HG02610 (cell line): ENCODE measurements around the gene CTAG2.
"Not testable (repeated sequence)": the region's sequence is repeated elsewhere in the genome, so short reads cannot be mapped to it uniquely, and the experiment has no call there.

Experiments used
- ATAC-seq: cut with Tn5 transposase; IDR thresholded peaks from one replicate; pipeline ENCODE4 v1.9.1; 2021; ENCODE audit warnings: mild to moderate bottlenecking, moderate library complexity; ENCODE audit not compliant: unreplicated experiment

CTAG2 gene

DNA sequence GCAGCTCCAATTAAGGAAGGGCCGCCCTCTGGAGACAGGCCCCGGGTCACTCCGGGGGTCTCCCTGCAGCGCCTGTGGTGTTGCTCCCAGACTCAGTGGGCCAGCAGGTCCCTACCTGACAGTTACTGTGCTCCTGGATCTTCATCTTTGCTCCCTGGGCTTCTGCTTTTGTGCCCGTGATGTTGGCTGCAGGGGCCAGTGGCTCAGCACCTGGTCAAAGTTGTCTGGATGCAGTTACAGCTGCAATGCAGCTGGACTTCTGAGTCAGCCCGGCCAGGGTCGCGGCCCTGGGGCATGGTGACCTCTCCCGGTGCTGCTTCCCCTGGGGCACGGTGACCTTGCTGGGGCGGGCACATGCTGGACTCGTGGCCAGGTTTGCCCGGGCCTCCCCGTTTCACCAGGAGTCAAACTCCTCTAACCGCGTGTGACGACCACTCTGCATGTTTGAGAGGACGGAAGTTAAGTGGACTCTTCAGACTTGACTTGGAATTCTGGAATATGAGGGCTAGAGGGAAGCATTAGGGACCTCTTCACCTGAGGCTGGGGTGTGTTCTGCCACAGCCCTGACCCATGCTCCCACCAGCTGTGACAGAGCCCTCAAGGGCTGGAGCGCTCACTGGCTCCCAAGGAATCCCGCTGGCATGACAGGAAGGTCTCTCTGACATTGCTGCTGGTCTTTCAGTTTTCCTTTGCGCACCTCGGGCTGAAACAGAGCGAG, 3.7 kb downstream of the CTAG2 start:
- no peak for ATAC-seq

DNA sequence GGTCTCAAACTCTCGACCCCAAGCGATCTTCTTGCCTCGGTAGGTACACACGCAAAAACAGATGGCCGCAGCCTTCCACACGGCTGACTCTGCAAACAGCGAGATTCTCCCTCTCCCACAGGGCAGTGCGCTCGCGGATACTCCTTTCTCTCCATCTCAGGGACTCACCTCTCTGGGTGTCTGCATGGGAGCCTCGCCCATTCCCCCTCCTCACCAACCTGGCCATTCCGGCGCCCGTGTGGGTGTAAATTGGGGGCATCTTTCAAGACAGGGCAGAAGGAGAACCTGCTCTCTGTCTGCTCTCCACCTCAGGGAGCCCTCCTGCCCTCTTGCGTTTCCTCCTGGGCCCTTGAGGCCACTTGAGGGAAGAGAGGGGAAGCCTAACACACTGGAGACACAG, 4.4 kb downstream of the CTAG2 start:
- no peak for ATAC-seq

DNA sequence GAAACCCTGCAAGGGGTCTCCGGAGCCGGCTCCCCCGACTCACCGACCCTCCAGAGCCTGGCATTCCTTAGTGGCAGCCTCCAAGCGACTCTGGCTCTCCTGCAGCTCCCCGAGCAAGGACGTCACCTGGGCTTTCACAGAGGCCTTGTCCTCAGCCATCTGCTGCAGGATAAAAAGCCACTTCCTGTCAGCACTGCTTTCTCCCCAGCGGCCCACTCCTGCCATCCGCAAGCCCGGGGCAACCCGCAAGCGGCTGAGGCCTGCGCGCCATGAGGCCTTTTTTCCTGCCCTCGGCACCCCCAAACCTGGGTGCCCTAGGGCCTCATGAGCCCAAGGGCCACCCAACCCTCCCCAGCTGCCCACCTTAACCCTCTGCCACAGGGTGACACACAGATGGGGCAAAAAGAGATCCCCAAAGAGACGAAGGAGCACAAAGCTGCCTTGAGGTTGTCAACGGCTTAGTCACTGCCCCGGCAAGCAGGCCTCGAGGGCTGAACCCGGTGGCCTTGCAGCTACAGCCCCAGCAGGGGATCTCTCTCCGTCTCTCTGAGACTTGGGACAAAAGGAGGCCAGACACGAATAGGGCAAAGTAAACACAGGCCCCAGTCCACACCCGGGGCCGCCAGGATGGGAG, 7.5 kb downstream of the CTAG2 start:
- not testable (repeated sequence) for ATAC-seq

DNA sequence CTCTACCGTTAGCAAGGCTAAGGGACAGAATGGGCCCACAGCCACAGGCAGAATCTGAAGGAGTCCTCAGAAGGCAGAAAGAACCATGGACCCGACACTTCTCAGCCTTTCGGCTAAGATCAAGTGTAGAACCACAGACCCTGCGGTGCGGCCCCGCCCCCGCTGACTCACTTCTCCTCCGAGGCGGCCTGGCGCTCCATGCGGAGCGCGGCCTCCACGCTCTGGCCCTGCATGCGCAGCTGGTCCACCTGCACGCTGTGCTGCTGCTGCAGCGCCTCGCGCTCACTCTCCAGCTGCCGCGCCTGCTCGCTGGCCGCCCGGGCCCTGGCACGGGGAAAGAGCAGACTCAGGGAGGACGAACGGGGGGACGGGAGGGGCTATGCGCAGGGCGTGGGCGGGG, 9.7 kb downstream of the CTAG2 start:
- not testable (repeated sequence) for ATAC-seq

- not testable (repeated sequence) for ATAC-seq
Observed at GRCh38 chrX:154641740-154642139, 11.6 kb downstream of the CTAG2 start.

- ATAC-seq: not testable (repeated sequence)
Observed at GRCh38 chrX:154633661-154634060, 19.7 kb downstream of the CTAG2 start.

- ATAC-seq: not testable (repeated sequence)
Observed at GRCh38 chrX:154630949-154631348, 22.4 kb downstream of the CTAG2 start.

DNA sequence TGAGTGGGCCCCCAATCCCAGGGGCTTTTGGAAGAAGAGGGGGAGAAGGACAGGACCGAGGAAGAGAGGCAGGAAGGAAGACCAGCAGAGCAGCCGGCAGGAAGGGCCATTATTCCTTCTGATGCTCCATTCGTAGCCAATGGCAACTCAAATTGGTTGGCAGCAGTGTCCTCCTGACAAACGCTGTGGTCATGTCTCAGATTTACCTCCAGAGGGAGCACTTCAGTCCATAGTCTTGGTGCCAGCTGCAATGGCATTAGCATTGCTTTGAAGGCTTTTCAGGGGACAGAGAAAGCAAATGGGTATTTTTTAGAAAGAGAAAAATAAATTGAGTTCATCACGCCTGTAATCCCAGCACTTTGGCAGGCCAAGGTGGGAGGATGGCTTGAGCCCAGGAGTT, 24.4 kb downstream of the CTAG2 start:
- ATAC-seq: not testable (repeated sequence)

- not testable (repeated sequence) for ATAC-seq
Observed at GRCh38 chrX:154620767-154621414, 32.5 kb downstream of the CTAG2 start.

- not testable (repeated sequence) for ATAC-seq
Observed at GRCh38 chrX:154619182-154619581, 34.2 kb downstream of the CTAG2 start, which contains the start of gene CTAG1B. Gene CTAG1B (minus strand): TSS chrX:154619282. CDS start chrX:154619218, 64 bp downstream.

DNA sequence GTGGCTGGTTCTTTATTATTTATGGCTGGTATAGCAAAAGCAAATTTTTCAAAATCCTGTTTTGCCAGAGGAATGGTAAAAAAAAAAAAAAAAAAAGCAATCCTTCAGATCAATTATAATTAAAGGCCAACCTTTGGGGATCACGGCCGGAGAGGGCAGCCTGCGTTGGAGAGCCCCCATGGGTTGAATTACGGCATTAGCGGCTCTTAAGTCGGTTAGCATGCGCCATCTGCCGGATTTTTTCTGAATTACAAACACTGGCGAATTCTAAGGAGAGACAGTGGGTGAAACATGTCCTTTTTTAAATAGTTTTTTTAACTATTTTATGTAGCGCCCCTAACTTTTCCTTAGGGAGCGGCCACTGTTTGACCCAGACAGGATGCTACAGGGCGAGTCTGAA, 39.8 kb downstream of the CTAG2 start:
- ATAC-seq: not testable (repeated sequence)

- ATAC-seq: not testable (repeated sequence)
Observed at GRCh38 chrX:154611146-154611545, 42.2 kb downstream of the CTAG2 start.

GRCh38 chrX:154608823-154609222, 44.6 kb downstream of the CTAG2 start:
- ATAC-seq: not testable (repeated sequence)

- ATAC-seq: not testable (repeated sequence)
Observed at GRCh38 chrX:154607976-154608375, 45.4 kb downstream of the CTAG2 start.

DNA sequence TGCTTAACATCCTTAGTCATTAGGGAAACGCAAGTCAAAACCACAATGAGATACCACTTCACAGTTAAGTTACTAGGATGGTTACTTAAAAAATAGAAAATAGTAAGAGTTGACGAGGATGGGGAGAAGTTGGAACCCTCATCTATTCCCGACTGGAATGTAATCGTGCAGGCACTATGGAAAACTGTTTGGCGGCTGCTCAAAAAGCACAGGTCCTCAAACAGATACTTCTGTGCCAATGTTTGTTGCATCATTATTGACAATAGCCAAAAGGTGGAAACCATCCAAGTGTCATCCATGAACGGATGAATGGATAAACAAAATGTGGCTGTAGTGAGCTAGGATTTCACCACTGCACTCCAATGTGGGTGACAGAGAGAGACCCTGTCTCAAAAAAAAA, 46.0 kb downstream of the CTAG2 start:
- no peak for ATAC-seq

DNA sequence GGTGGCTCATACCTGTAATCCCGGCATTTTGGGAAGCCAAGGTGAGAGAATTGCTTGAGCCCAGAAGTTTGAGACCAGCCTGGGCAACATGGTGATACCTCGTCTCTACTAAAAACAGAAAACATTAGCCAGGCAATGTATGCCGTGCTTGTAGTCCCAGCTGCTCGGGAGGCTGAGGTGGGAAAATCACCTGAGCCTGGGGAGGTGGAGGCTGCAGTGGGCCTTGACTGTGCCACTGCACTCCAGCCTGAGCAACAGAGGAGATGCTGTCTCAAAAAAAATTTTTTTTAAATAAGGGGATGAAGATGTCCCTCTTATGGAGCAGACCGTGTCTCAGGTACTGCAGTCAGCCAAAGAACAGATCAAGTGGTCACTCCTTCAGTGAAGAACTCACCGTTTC, 47.8 kb downstream of the CTAG2 start:
- ATAC-seq: no peak

DNA sequence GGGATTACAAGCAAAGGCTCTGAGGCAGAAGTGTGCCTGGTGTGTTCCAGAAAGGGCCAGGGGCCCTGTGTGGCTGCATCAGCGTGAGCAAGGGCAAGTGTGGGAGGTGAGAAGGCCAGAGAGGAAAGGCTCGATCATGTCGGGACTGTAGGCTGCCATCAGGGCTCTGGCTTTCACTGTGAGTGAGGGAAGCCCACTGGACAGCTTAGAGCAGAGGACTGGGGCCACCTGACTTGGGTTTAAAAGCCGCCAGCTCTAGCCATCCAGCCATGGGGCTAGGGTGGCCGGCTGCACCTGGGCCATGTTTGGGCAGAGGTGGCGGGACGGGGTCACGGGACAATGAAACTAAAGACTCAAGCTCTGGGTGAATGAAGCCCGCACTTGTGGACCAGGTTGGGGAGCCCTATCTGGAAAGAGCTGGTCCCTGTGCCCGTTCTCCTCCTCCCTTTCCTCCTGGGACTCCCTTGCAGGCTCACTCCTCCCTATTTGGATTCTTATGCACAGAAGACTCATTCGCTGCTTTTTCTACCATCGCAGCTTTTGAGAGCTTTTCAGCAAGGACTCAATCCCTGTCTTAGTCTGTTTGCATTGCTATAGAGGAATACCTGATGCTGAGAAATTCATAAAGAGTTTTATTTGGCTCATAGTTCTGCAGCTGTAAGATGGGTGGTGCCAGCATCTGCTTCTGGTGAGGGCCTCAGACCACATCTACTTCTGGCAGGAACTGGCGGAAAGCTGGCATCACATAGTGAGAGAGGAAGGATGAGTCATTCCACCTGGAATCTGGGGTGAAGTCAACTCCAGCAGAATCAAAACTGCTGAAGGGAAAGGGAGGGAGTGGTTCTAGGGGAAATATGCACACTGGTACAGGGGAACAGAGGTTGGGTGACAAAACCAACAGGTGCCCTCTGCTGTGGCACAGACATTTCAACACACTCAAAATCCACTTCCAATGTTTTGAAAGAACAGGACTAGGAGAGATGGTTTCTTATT, 49.6 kb downstream of the CTAG2 start:
- ATAC-seq: no peak

- ATAC-seq: no peak
Observed at GRCh38 chrX:154602766-154603437, 50.5 kb downstream of the CTAG2 start.

DNA sequence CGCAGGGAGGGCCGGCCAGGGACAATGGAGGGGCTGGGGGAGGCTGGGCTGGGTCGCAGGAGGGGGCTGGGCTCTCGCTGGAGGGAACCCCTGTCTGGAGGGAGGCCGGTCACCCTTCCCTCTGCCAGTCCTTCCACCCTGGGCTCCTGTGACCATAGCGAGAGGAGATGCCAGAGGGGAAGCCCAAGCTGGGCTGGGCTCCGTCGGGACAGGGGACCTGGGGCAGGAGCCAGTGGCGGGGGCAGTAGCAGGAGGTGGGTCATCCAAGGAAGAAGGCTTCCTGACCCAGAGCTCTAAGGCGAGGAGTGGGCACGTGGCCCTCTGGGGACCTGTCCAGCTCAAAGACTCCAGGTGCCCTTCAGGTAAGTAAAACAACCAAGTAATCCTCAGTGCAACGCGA, 51.2 kb downstream of the CTAG2 start:
- no peak for ATAC-seq
